Activated naive CD8-positive, alpha-beta T cell treated with anti-CD3 and anti-CD28 coated beads, Interleukin-2, amount 50 U/mL, for 24 hours (primary cell): ENCODE measurements around the gene MAP4K2.

Source experiments
- ATAC-seq: fragments of 150-1000 bp; cut with Tn5 transposase; one replicate; pipeline ENCODE4 v1.10.0; 2021
- DNase-seq: peaks from one replicate; pipeline ENCODE4 v3.0.0; 2021
- H3K27ac Mint-ChIP-seq: one replicate; pipeline ENCODE4 v1.8.0; 2021; ENCODE audit warnings: mild to moderate bottlenecking, mixed read lengths
- H3K27me3 Mint-ChIP-seq: one replicate; pipeline ENCODE4 v1.8.0; 2021; ENCODE audit warnings: mixed read lengths
- H3K36me3 Mint-ChIP-seq: one replicate; pipeline ENCODE4 v1.8.0; 2021; ENCODE audit warnings: low read depth, mixed read lengths
- H3K4me1 Mint-ChIP-seq: one replicate; pipeline ENCODE4 v1.8.0; 2021; ENCODE audit warnings: mixed read lengths
- H3K4me3 Mint-ChIP-seq: one replicate; pipeline ENCODE4 v1.8.0; 2021; ENCODE audit warnings: mild to moderate bottlenecking, moderate library complexity, mixed read lengths
- H3K9me3 Mint-ChIP-seq: one replicate; pipeline ENCODE4 v1.8.0; 2021; ENCODE audit warnings: mixed read lengths

MAP4K2 gene

GRCh38 chr11:64842851-64843685 is 40.1 kb upstream of the MAP4K2 start:
- no peak overlapping the region for H3K27ac Mint-ChIP-seq

GRCh38 chr11:64842366-64842759 is 39.3 kb upstream of the MAP4K2 start:
- no peak for ATAC-seq
- Mint-ChIP-seq H3K4me1 (peaks cover 16% of the 10 kb centered on the region), H3K27me3 (no peaks in the 10 kb centered on the region), H3K4me3 (no peak overlapping the region), H3K36me3 (no peaks in the 10 kb centered on the region), H3K27ac (no peak overlapping the region), H3K9me3 (no peaks in the 10 kb centered on the region)
- DNase-seq = no peak

More at GRCh38 chr11:64842851-64843685, 40.1 kb upstream of the MAP4K2 start:
- Mint-ChIP-seq H3K4me3 (no peak overlapping the region), H3K27me3 (no peaks in the 10 kb centered on the region), H3K9me3 (no peaks in the 10 kb centered on the region), H3K36me3 (no peaks in the 10 kb centered on the region), H3K4me1 (peaks cover 20% of the 10 kb centered on the region)
- DNase-seq (no peak), ATAC-seq (no peak)

DNA sequence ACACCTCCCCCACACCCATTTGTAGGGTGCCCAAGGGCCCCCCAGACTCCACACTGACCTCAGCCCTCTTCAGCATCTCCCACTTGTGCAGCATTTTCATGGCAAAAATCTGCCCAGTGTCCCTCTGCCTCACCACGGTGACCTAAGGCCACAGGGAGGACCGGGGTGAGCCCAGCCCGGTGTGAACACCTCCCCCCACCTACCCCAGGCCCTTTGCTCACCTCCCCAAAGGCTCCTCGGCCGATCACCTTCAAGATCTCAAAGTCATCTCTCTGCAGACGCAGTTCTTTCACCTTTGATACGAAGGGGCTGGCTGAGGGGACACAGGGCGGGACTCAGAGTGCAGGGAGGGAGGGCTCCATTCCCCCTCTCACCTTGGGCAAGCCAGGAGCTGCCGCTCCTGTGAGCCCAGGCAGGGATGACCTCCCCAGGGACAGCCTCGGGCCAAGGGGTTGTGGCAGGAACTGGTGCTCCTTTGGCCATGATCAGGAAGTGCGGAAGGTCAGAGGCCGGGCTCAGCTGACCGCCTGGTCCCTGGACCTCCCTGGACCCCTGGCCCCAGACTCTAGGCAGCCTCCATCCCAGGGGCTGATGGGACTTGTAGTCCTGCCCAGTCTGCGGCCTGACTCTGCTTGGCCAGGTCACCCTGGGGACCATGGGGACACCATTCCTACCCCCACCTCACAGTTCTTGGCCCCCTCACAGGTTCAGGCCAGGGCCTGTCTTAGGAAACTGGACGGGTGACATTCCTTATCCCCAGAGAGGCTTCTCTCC is 38.8 kb upstream of the MAP4K2 start:
- Mint-ChIP-seq H3K27ac (no peak overlapping the region), H3K36me3 (no peaks in the 10 kb centered on the region), H3K27me3 (no peaks in the 10 kb centered on the region), H3K9me3 (no peaks in the 10 kb centered on the region), H3K4me1 (peaks cover 13% of the 10 kb centered on the region), H3K4me3 (no peak overlapping the region)
- ATAC-seq (no peak), DNase-seq (no peak)

GRCh38 chr11:64839887-64840782 is 37.1 kb upstream of the MAP4K2 start:
- H3K9me3 Mint-ChIP-seq = no peaks in the 10 kb centered on the region
- peaks cover 10% of the 10 kb centered on the region for H3K4me1 Mint-ChIP-seq
- H3K27ac Mint-ChIP-seq = no peak overlapping the region
- no peaks in the 10 kb centered on the region for H3K36me3 Mint-ChIP-seq
- H3K4me3 Mint-ChIP-seq = no peak overlapping the region
- ATAC-seq (no peak), DNase-seq (no peak)
- no peaks in the 10 kb centered on the region for H3K27me3 Mint-ChIP-seq

- H3K4me3 Mint-ChIP-seq = no peak overlapping the region
- no peak overlapping the region for H3K27ac Mint-ChIP-seq
- DNase-seq = no peak
- no peak for ATAC-seq
- peaks cover 8% of the 10 kb centered on the region for H3K4me1 Mint-ChIP-seq
- no peaks in the 10 kb centered on the region for H3K27me3 Mint-ChIP-seq
- H3K36me3 Mint-ChIP-seq = no peaks in the 10 kb centered on the region
- H3K9me3 Mint-ChIP-seq = no peaks in the 10 kb centered on the region
Observed at GRCh38 chr11:64839335-64839734, 36.3 kb upstream of the MAP4K2 start.

DNA sequence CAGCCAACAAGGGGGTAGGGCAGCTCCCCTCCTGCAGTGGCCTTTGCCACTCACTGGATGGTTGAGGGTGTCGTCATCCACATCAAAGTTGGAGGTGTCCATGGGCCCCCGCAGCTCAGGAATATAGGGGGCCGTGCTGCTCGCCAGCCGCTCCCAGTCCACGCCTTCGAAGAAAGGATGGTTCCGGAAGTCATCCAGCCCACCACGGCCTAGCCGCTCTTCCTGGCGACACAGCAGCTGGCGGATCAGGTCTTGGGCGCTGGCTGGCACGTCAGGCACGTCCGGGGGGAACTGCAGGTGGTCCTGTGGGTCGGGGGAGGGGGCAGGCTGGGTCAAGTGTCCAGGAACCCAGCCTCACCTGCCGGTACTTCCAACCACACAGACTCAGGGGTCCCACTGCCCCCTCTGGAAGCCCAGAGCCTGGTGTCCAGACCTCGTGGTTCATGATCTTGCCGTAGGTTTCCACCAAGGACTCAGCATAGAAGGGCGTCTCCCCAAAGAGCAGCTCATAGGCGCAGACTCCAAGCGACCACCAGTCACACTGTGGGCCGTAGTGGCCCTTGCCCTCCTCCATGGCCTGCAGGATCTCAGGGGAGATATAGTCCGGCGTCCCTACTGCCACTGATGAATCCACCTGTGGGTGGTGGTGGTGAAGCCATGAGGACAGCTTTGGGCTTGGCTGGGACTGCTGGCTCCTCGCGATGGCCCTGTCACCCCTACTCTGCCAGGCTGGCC is 35.8 kb upstream of the MAP4K2 start:
- no peaks in the 10 kb centered on the region for H3K9me3 Mint-ChIP-seq
- no peak for DNase-seq
- no peak overlapping the region for H3K4me3 Mint-ChIP-seq
- no peak for ATAC-seq
- H3K4me1 Mint-ChIP-seq = peaks cover 6% of the 10 kb centered on the region
- H3K27me3 Mint-ChIP-seq = no peaks in the 10 kb centered on the region
- no peak overlapping the region for H3K27ac Mint-ChIP-seq
- no peaks in the 10 kb centered on the region for H3K36me3 Mint-ChIP-seq

DNA sequence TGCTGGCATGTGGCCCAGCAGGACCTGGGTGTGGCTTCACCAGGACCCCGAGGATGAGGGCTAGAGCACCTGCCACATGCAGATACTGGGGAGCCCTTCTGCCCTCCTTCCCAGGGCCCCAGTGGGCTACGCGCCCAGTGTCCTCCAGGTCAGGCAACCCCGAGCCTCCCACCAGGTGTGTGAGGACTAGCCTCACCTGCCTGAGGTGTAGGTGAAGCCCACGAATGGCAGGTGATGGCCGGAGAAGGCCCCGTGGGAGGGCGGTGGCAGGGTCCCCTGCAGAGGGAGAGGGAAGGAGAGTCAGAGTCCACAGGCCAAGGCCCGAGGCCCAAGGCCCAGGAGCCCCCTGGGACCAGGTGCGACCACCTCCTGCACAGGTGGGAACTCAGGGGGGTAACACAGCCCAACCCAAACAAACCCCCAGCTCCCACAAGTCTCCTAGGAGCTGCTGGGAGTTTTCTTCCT is 34.9 kb upstream of the MAP4K2 start:
- no peak for DNase-seq
- ATAC-seq = no peak
- H3K27ac Mint-ChIP-seq = no peak overlapping the region
- H3K4me3 Mint-ChIP-seq = no peak overlapping the region
- H3K36me3 Mint-ChIP-seq = no peaks in the 10 kb centered on the region
- no peaks in the 10 kb centered on the region for H3K27me3 Mint-ChIP-seq
- peaks cover under 1% of the 10 kb centered on the region for H3K4me1 Mint-ChIP-seq
- no peaks in the 10 kb centered on the region for H3K9me3 Mint-ChIP-seq

DNA sequence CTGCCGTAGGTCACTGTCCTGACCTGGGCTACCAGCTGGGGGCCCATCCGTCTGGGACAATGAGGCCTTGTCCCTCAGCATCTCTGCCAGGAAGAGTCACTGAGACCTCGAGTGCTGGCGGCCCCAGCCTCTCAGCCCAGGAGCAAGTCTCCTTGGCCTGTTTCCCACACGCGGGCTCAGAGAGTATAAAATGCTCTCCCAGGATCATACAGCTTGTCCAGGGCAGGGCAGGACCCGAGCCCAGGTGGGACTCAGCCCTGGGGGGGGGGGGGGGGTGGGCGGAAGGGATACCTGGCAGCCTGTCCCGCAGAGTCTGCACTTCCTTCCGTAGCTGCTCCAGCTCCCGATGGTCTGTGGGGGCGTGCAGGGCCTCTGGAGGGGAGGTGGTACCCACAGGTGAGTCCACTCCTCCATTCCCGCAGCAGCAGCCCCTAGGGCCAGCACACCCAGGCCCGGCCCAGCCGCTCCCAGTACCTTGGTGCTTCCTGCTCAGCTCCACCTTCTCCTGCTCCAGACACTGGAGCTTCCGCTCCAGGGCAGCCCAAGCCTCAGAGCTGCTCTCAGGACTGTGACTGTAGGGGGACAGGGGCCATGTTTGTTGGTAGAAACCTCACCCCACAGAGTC is 33.5 kb upstream of the MAP4K2 start:
- H3K9me3 Mint-ChIP-seq = no peaks in the 10 kb centered on the region
- H3K36me3 Mint-ChIP-seq = no peaks in the 10 kb centered on the region
- no peak for ATAC-seq
- H3K4me1 Mint-ChIP-seq = no peaks in the 10 kb centered on the region
- no peak for DNase-seq
- H3K27ac Mint-ChIP-seq = no peak overlapping the region
- H3K27me3 Mint-ChIP-seq = no peaks in the 10 kb centered on the region
- H3K4me3 Mint-ChIP-seq = no peak overlapping the region

GRCh38 chr11:64835616-64836447 is 32.8 kb upstream of the MAP4K2 start:
- DNase-seq = no peak
- H3K27ac Mint-ChIP-seq = no peak overlapping the region
- no peaks in the 10 kb centered on the region for H3K4me1 Mint-ChIP-seq
- no peak overlapping the region for H3K4me3 Mint-ChIP-seq
- no peaks in the 10 kb centered on the region for H3K27me3 Mint-ChIP-seq
- ATAC-seq = no peak
- no peaks in the 10 kb centered on the region for H3K36me3 Mint-ChIP-seq
- H3K9me3 Mint-ChIP-seq = no peaks in the 10 kb centered on the region

DNA sequence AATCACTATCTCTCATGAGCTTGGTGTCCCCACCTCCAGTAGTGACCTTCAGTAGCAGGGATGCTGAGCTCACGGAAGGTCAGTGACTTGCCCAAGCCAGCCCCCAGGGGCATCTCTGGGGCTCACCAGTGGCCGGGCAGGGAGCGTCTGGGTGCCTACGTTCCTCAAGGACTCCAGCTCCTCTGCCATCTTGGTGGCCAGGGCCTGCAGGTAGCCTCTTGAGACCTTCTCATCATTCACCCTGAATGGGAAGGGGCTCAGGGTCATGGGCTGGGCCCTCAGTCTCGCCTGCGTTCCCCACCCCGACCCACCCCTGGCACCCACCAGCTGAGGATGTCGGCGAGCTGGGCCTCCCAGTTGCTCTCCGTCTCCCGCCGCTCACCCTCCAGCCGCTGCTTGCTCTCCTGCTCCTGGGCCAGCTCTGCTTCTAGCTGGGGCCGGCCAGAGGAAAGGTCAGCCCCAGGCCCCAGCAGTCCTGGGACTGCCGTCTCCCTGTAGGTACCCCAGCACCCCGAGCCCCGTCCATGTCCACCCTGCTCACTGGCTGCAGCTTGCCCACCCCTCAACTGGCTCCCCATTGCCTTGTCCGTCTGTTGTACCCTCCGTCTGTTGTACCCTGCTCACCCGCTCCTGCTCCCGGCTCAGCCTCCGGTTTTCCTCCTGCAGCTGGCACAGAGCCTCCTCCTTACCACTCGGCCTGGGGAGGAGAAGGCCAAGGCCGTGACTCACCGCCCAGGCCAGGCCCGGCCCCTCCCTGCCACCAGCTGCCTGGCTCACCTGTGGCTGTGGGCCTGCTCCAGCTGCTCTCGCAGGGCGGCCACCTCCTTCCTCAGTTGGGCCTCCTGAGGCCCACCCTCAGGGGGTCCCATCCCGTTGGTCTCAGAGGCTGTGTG is 32.0 kb upstream of the MAP4K2 start:
- Mint-ChIP-seq H3K27ac (no peak overlapping the region), H3K9me3 (no peaks in the 10 kb centered on the region), H3K4me3 (no peak overlapping the region), H3K36me3 (no peaks in the 10 kb centered on the region), H3K4me1 (no peaks in the 10 kb centered on the region), H3K27me3 (no peaks in the 10 kb centered on the region)
- ATAC-seq (no peak), DNase-seq (no peak)

DNA sequence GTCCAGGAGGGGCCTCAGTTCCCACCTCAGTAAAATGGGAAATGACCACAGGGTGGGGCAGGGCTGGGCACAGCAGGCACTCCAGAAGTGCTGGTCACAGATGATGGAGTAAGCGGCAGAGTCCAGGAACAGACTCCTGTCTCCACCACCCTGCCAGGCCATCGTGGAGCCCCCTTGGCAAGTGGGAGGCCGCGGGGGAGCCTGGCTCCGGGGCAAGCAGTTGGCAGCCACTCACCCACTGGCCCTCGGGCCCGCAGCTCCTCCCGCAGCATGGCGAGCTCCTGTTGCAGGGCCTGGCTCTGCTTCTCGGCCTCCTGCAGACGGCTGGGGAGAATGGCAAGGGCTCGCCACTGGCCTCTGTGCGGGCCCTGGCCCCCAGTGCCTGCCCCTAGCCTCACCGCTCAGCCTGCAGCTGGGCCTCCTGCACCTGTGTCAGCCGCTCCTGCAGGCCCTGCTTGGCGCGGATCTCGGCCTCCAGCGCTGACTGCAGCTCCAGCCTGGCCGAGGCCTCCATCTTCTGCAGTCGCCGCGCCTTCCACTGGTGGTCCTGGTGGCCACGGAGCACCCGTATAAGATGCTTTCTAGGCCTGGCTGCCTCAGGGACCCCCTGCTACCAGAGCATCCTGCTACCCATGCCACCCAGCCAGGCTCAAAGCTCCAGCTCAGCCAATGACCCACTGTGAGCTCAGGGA is 31.2 kb upstream of the MAP4K2 start:
- Mint-ChIP-seq H3K36me3 (no peaks in the 10 kb centered on the region), H3K4me1 (no peaks in the 10 kb centered on the region), H3K4me3 (no peak overlapping the region), H3K27ac (no peak overlapping the region), H3K27me3 (no peaks in the 10 kb centered on the region), H3K9me3 (no peaks in the 10 kb centered on the region)
- ATAC-seq (no peak), DNase-seq (no peak)

DNA sequence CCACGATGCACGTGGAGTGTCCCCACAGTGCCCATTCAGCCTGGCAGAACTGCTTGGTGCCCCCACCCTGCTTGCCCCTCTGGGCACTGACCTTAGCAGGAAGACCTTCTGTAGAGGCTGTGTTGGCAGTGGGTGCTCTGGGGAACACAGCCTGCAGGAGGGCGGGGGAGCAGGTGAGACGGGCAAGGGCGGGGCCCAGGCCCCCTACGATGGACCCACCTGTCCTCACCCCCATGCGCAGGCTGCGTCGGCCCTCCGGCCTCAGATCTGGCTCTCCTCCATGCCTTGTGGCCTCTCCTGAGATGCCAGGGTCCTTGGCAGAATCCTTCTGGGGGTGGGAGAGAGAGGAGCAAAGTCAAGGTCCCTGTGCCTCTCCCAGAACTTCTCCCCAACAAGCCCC is 30.5 kb upstream of the MAP4K2 start:
- DNase-seq = no peak
- Mint-ChIP-seq H3K4me1 (no peaks in the 10 kb centered on the region), H3K36me3 (no peaks in the 10 kb centered on the region), H3K9me3 (no peaks in the 10 kb centered on the region), H3K4me3 (no peak overlapping the region), H3K27ac (no peak overlapping the region), H3K27me3 (no peaks in the 10 kb centered on the region)
- no peak for ATAC-seq
